ENCODE data around the gene FAM131C.
"Not testable (repeated sequence)": the region's sequence is repeated elsewhere in the genome, so short reads cannot be mapped to it uniquely, and the experiment has no call there.

The FAM131C gene

GRCh38 chr1:16033103-16033632 is 40.3 kb downstream of the FAM131C start:
- DNase-seq (ENCODE audit: low spot score), result not testable (repeated sequence)

- peak; percentile 89 for DNase-seq (ENCODE audit: low spot score)
Observed at GRCh38 chr1:16032388-16033102, 40.9 kb downstream of the FAM131C start.

- no peak for DNase-seq (ENCODE audit: low spot score)
Observed at GRCh38 chr1:16031551-16031950, 41.9 kb downstream of the FAM131C start.

GRCh38 chr1:16029288-16029687 is 44.2 kb downstream of the FAM131C start:
- no peak for DNase-seq (ENCODE audit: low spot score)

GRCh38 chr1:16029003-16029268 is 44.5 kb downstream of the FAM131C start:
- DNase-seq (ENCODE audit: low spot score), result not testable (repeated sequence)

GRCh38 chr1:16028237-16029002 is 45.0 kb downstream of the FAM131C start:
- DNase-seq (ENCODE audit: low spot score), result no peak

- DNase-seq (ENCODE audit: low spot score), result peak; percentile 62
Observed at GRCh38 chr1:16026723-16027484, 46.5 kb downstream of the FAM131C start.

GRCh38 chr1:16026302-16026701 is 47.1 kb downstream of the FAM131C start:
- DNase-seq (ENCODE audit: low spot score), result not testable (repeated sequence)

- no peak for DNase-seq (ENCODE audit: low spot score)
Observed at GRCh38 chr1:16023050-16023653, 50.3 kb downstream of the FAM131C start.

GRCh38 chr1:16022393-16022792 is 51.1 kb downstream of the FAM131C start:
- DNase-seq (ENCODE audit: low spot score), result no peak

- DNase-seq (ENCODE audit: low spot score), result no peak
Observed at GRCh38 chr1:16021681-16022080, 51.8 kb downstream of the FAM131C start, which contains the start of gene CLCNKA. CLCNKA (plus strand) TSS chr1:16022036; CDS start chr1:16022620, 584 bp downstream.

- not testable (repeated sequence) for DNase-seq (ENCODE audit: low spot score)
Observed at GRCh38 chr1:16020878-16021277, 52.6 kb downstream of the FAM131C start.

GRCh38 chr1:16020325-16020724 is 53.1 kb downstream of the FAM131C start:
- no peak for DNase-seq (ENCODE audit: low spot score)

- no peak for DNase-seq (ENCODE audit: low spot score)
Observed at GRCh38 chr1:16019644-16020277, 53.7 kb downstream of the FAM131C start.

- no peak for DNase-seq (ENCODE audit: low spot score)
Observed at GRCh38 chr1:16018749-16019643, 54.5 kb downstream of the FAM131C start.

- DNase-seq (ENCODE audit: low spot score), result no peak
Observed at GRCh38 chr1:16018308-16018707, 55.1 kb downstream of the FAM131C start.

GRCh38 chr1:16017461-16018303 is 55.8 kb downstream of the FAM131C start, which contains the start of gene HSPB7:
HSPB7 (minus strand) TSS chr1:16018043; CDS start chr1:16017963, 80 bp downstream.
- peak; percentile 97 for DNase-seq (ENCODE audit: low spot score)

- DNase-seq (ENCODE audit: low spot score), result no peak
Observed at GRCh38 chr1:16017076-16017460, 56.4 kb downstream of the FAM131C start.

All from cerebellar cortex (tissue), 1 donor.